Neutrophil (primary cell): ENCODE measurements around the gene RPL19.

Source experiments
- H3K27ac ChIP-seq: fragments of 200-600 bp; sonication (generic); 2 replicates; pipeline ENCODE4 v1.5.1; 2016; ENCODE audit warnings: mild to moderate bottlenecking, moderate library complexity
- H3K27me3 ChIP-seq: fragments of 200-600 bp; sonication (generic); 2 replicates; pipeline ENCODE4 v1.6.0; 2016; ENCODE audit warnings: mild to moderate bottlenecking
- H3K36me3 ChIP-seq: fragments of 200-600 bp; sonication (generic); 2 replicates; pipeline ENCODE4 v1.5.1; 2017
- H3K4me1 ChIP-seq, 2 experiments: fragments of 200-600 bp in 1 of 2; sonication (generic) in 1 of 2; 1 replicate in 1 of 2; 2 replicates in 1 of 2; pipeline versions ENCODE4 v1.5.1 to v1.6.1; 2013 to 2016; ENCODE audit warnings: low read depth in 1 of 2, low read length in 1 of 2, mild to moderate bottlenecking in 1 of 2, moderate library complexity in 1 of 2; ENCODE audit not compliant: control insufficient read depth in 1 of 2, insufficient read depth in 1 of 2
- H3K4me3 ChIP-seq, 2 experiments: fragments of 200-600 bp in 1 of 2; sonication (generic) in 1 of 2; 1 replicate in 1 of 2; 2 replicates in 1 of 2; pipeline ENCODE4 v1.5.1; 2013 to 2016; ENCODE audit warnings: low read depth in 1 of 2, low read length in 1 of 2, mild to moderate bottlenecking in 1 of 2, moderate library complexity in 1 of 2
- H3K9me3 ChIP-seq: fragments of 200-600 bp; sonication (generic); 2 replicates; pipeline ENCODE4 v1.5.1; 2016
- TF ChIP-seq, protein P1 (sequence below): fragments of 200-600 bp; sonication (generic); IDR thresholded peaks from 2 replicates; pipeline ENCODE4 v1.5.1; 2016; ENCODE audit warnings: antibody characterized with exemption

The RPL19 gene

GRCh38 chr17:39238311-39238972 is 38.4 kb downstream of the RPL19 start:
- Histone ChIP-seq H3K36me3 (no peaks in the 10 kb centered on the region), H3K27me3 (peaks cover 29% of the 10 kb centered on the region), H3K4me1 (no peaks in the 10 kb centered on the region), H3K4me3 (no peak overlapping the region), H3K27ac (no peak overlapping the region), H3K9me3 (no peaks in the 10 kb centered on the region)
- TF ChIP-seq, protein P1, sequence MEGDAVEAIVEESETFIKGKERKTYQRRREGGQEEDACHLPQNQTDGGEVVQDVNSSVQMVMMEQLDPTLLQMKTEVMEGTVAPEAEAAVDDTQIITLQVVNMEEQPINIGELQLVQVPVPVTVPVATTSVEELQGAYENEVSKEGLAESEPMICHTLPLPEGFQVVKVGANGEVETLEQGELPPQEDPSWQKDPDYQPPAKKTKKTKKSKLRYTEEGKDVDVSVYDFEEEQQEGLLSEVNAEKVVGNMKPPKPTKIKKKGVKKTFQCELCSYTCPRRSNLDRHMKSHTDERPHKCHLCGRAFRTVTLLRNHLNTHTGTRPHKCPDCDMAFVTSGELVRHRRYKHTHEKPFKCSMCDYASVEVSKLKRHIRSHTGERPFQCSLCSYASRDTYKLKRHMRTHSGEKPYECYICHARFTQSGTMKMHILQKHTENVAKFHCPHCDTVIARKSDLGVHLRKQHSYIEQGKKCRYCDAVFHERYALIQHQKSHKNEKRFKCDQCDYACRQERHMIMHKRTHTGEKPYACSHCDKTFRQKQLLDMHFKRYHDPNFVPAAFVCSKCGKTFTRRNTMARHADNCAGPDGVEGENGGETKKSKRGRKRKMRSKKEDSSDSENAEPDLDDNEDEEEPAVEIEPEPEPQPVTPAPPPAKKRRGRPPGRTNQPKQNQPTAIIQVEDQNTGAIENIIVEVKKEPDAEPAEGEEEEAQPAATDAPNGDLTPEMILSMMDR, result no peak

- Histone ChIP-seq H3K4me1 (peaks cover 4 to 5% of the 10 kb centered on the region in 2 experiments), H3K4me3 (no peak overlapping the region), H3K27ac (no peak overlapping the region), H3K9me3 (no peaks in the 10 kb centered on the region), H3K27me3 (peaks cover 33% of the 10 kb centered on the region), H3K36me3 (no peaks in the 10 kb centered on the region)
- TF ChIP-seq, protein P1, result peak; percentile 10
Measured at GRCh38 chr17:39239640-39240314, 39.7 kb downstream of the RPL19 start.

DNA sequence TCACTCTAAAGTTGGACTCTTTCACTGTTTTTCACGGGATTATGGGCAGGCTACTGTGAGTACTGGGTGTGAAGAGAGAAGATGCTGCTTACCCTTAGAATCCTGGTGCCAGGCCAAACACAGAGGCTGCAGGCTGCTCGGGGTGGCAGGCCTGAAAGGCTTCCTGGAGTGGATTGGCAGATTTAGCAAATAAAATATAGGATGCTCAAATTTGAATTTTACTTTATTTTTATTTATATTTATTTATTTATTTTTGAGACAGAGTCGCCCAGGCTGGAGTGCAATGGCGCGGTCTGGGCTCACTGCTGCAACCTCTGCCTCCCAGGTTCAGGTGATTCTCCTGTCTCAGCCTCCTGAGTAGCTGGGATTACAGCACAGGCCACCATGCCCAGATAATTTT is 40.5 kb downstream of the RPL19 start:
- peaks cover 4 to 6% of the 10 kb centered on the region in 2 experiments for H3K4me1 ChIP-seq
- no peak overlapping the region for H3K4me3 ChIP-seq
- TF ChIP-seq, protein P1, result no peak
- H3K27me3 ChIP-seq, result peaks cover 33% of the 10 kb centered on the region
- H3K9me3 ChIP-seq, result no peaks in the 10 kb centered on the region
- H3K36me3 ChIP-seq, result no peaks in the 10 kb centered on the region
- H3K27ac ChIP-seq, result no peak overlapping the region

DNA sequence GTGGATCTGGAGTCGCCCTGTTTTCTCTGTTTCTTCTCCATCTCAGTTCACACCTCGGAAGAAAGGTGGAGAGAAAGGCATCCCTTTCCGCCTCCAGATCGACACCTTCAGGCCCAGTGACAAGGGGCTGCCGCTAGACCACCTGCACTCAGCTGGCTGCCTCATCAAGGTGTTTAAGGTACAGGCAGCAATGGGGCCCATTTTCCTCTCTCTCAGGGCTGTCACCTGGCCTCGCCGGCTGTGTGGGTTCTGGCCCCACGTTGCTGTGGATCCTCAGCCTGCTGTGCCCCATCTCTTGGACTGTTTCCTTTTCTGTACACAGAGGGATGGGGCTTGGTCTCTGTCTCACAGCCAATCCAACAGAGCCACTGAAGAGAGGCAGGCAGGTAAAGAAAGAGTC is 43.1 kb downstream of the RPL19 start:
- Histone ChIP-seq H3K4me3 (no peak overlapping the region), H3K9me3 (no peaks in the 10 kb centered on the region), H3K27me3 (peaks cover 25% of the 10 kb centered on the region), H3K36me3 (no peaks in the 10 kb centered on the region), H3K27ac (no peak overlapping the region), H3K4me1 (peaks cover 4 to 6% of the 10 kb centered on the region in 2 experiments)
- TF ChIP-seq, protein P1, result no peak

DNA sequence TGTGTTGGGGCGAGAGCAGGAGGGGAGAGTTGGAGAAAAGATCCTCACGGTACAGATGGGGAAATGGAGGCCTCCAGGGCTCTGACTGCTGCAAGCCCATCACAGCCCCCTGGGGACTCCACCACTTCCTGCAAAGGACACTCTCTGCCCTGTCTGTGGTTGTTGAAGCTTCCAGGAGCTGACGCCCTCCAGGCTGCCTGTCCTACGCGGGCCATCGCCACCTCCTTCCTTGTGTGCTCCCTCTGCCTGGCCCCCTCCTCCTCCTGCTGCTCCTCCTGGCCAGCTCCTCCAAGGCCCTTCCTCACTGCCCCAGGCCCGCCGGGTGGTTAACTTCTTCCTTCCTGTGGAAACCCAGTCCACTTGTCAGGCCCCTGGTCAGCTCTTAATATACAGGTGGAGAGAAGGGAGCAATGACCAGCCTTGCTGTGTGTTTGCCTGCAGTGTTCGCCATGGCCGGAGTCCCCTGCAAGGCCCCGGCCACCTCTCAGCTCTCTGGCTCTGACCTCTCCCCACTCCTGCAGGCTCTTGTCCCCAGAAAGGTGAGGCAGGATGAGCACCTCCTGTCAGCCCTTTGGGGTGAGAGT is 44.0 kb downstream of the RPL19 start:
- H3K27me3 ChIP-seq, result peaks cover 16% of the 10 kb centered on the region
- H3K27ac ChIP-seq, result no peak overlapping the region
- TF ChIP-seq, protein P1, result no peak
- H3K9me3 ChIP-seq, result no peaks in the 10 kb centered on the region
- H3K4me1 ChIP-seq, result peaks cover 4 to 6% of the 10 kb centered on the region in 2 experiments
- no peak overlapping the region for H3K4me3 ChIP-seq
- peaks cover 8% of the 10 kb centered on the region for H3K36me3 ChIP-seq
